HEK293 (cell line): ENCODE results near the gene SLU7.

Experiments
- CTCF ChIA-PET: fragments of 350-600 bp; formaldehyde crosslinking; extraction: SDS; loops from one replicate; lab custom pipeline; 2021; ENCODE audit warnings: antibody characterized with exemption; lab: Yijun Ruan, JAX
- POLR2A ChIA-PET: fragments of 300-600 bp; formaldehyde crosslinking; extraction: SDS; loops from one replicate; lab custom pipeline; 2020; ENCODE audit warnings: antibody characterized with exemption, inconsistent platforms; lab: Yijun Ruan, JAX
- H3K27ac ChIP-seq: fragments of 200-500 bp; sonication (Bioruptor generic); 2 replicates; pipeline ENCODE4 v1.5.1; 2014; ENCODE audit warnings: low read depth, low read length, control low read depth, inconsistent platforms; ENCODE audit errors: extremely low read depth
- H3K36me3 ChIP-seq, 2 experiments: fragments of 200-500 bp in 1 of 2; sonication (Bioruptor generic) in 1 of 2; 1 replicate in 1 of 2; 2 replicates in 1 of 2; pipeline ENCODE4 v1.5.1; 2014 to 2017; ENCODE audit warnings: inconsistent platforms in 2 of 2, low read length in 2 of 2; ENCODE audit not compliant: control insufficient read depth in 2 of 2, insufficient read depth in 1 of 2
- H3K4me1 ChIP-seq: fragments of 200-500 bp; sonication (Bioruptor generic); 2 replicates; pipeline ENCODE4 v1.5.1; 2014; ENCODE audit warnings: mild to moderate bottlenecking, low read length, inconsistent platforms; ENCODE audit not compliant: control insufficient read depth, insufficient read depth
- H3K4me3 ChIP-seq: 2 replicates; pipeline ENCODE4 v1.5.1; 2011; ENCODE audit warnings: low read depth, mild to moderate bottlenecking, control low read depth, low read length, moderate library complexity
- H3K9me3 ChIP-seq: fragments of 200-500 bp; sonication (Bioruptor generic); 2 replicates; pipeline ENCODE4 v1.5.1; 2014; ENCODE audit warnings: low read depth, low read length, inconsistent platforms; ENCODE audit not compliant: control insufficient read depth, insufficient read depth
- IKZF3 ChIP-seq: fragments of 450-650 bp; IDR thresholded peaks from 2 replicates; pipeline ENCODE4 v1.5.0; 2018; ENCODE audit warnings: missing biosample characterization, mild to moderate bottlenecking, missing genetic modification characterization, moderate library complexity
- KLF9 ChIP-seq: fragments of 450-650 bp; formaldehyde crosslinking; IDR thresholded peaks from 2 replicates; pipeline ENCODE4 v1.5.1; 2016; ENCODE audit warnings: missing biosample characterization, missing genetic modification characterization, low read depth
- PRDM1 ChIP-seq: fragments of 450-650 bp; formaldehyde crosslinking; IDR thresholded peaks from 2 replicates; pipeline ENCODE4; 2016; ENCODE audit warnings: missing biosample characterization, missing genetic modification characterization
- SCRT1 ChIP-seq: fragments of 450-650 bp; formaldehyde crosslinking; IDR thresholded peaks from 2 replicates; pipeline ENCODE4 v1.5.1; 2016; ENCODE audit warnings: missing biosample characterization, missing genetic modification characterization, borderline replicate concordance
- SCRT2 ChIP-seq: fragments of 450-650 bp; formaldehyde crosslinking; IDR thresholded peaks from 2 replicates; pipeline ENCODE4 v1.5.1; 2016; ENCODE audit warnings: missing biosample characterization, missing genetic modification characterization
- ZBTB17 ChIP-seq: fragments of 450-650 bp; formaldehyde crosslinking; IDR thresholded peaks from 2 replicates; pipeline ENCODE4 v1.5.1; 2016; ENCODE audit warnings: missing biosample characterization, missing genetic modification characterization
- ZBTB20 ChIP-seq: fragments of 450-650 bp; formaldehyde crosslinking; IDR thresholded peaks from 2 replicates; pipeline ENCODE4 v1.5.1; 2016; ENCODE audit warnings: missing biosample characterization, missing genetic modification characterization
- ZFP41 ChIP-seq: fragments of 450-650 bp; formaldehyde crosslinking; IDR thresholded peaks from 2 replicates; pipeline ENCODE4 v1.5.1; 2016; ENCODE audit warnings: missing biosample characterization, missing genetic modification characterization, borderline replicate concordance
- ZNF112 ChIP-seq: fragments of 450-650 bp; formaldehyde crosslinking; IDR thresholded peaks from 2 replicates; pipeline ENCODE4 v1.5.0; 2017; ENCODE audit warnings: missing biosample characterization, missing genetic modification characterization
- ZNF114 ChIP-seq: fragments of 450-650 bp; formaldehyde crosslinking; IDR thresholded peaks from 2 replicates; pipeline ENCODE4 v1.5.0; 2017; ENCODE audit warnings: missing biosample characterization, missing genetic modification characterization
- ZNF121 ChIP-seq: fragments of 450-650 bp; formaldehyde crosslinking; IDR thresholded peaks from 2 replicates; pipeline ENCODE4 v1.5.1; 2016; ENCODE audit warnings: missing biosample characterization, missing genetic modification characterization
- ZNF16 ChIP-seq: fragments of 450-650 bp; formaldehyde crosslinking; IDR thresholded peaks from 2 replicates; pipeline ENCODE4 v1.5.1; 2016; ENCODE audit warnings: low read depth, missing biosample characterization, missing genetic modification characterization
- ZNF37A ChIP-seq: fragments of 450-650 bp; IDR thresholded peaks from 2 replicates; pipeline ENCODE4 v1.5.1; 2018; ENCODE audit warnings: missing biosample characterization, missing genetic modification characterization
- ZNF394 ChIP-seq: fragments of 450-650 bp; formaldehyde crosslinking; IDR thresholded peaks from 2 replicates; pipeline ENCODE4 v1.5.1; 2016; ENCODE audit warnings: missing biosample characterization, missing genetic modification characterization, mild to moderate bottlenecking, moderate library complexity, borderline replicate concordance
- ZNF426 ChIP-seq: fragments of 450-650 bp; formaldehyde crosslinking; IDR thresholded peaks from 2 replicates; pipeline ENCODE4 v1.5.1; 2017; ENCODE audit warnings: missing biosample characterization, missing genetic modification characterization, mild to moderate bottlenecking, inconsistent platforms, moderate library complexity
- ZNF473 ChIP-seq: fragments of 450-650 bp; formaldehyde crosslinking; IDR thresholded peaks from 2 replicates; pipeline ENCODE4 v1.5.1; 2017; ENCODE audit warnings: missing biosample characterization, missing genetic modification characterization
- ZNF544 ChIP-seq: fragments of 450-650 bp; formaldehyde crosslinking; IDR thresholded peaks from 2 replicates; pipeline ENCODE4 v1.5.0; 2017; ENCODE audit warnings: missing biosample characterization, missing genetic modification characterization
- ZNF585B ChIP-seq: fragments of 450-650 bp; formaldehyde crosslinking; IDR thresholded peaks from 2 replicates; pipeline ENCODE4 v1.5.1; 2016; ENCODE audit warnings: missing biosample characterization, missing genetic modification characterization
- ZNF658 ChIP-seq: fragments of 450-650 bp; formaldehyde crosslinking; IDR thresholded peaks from 2 replicates; pipeline ENCODE4; 2016; ENCODE audit warnings: missing biosample characterization, missing genetic modification characterization
- TF ChIP-seq, protein P1 (sequence below): fragments of 450-650 bp; formaldehyde crosslinking; IDR thresholded peaks from 2 replicates; pipeline ENCODE4 v1.5.1; 2016; ENCODE audit warnings: missing biosample characterization, missing genetic modification characterization
- TF ChIP-seq, protein P2 (sequence below): fragments of 450-650 bp; formaldehyde crosslinking; IDR thresholded peaks from 2 replicates; pipeline ENCODE4 v1.5.1; 2016; ENCODE audit warnings: missing biosample characterization, missing genetic modification characterization, borderline replicate concordance
- TF ChIP-seq, protein P3 (sequence below): fragments of 450-650 bp; formaldehyde crosslinking; IDR thresholded peaks from 2 replicates; pipeline ENCODE4 v1.5.1; 2017; ENCODE audit warnings: missing biosample characterization, mild to moderate bottlenecking, missing genetic modification characterization, moderate library complexity

Gene SLU7

DNA sequence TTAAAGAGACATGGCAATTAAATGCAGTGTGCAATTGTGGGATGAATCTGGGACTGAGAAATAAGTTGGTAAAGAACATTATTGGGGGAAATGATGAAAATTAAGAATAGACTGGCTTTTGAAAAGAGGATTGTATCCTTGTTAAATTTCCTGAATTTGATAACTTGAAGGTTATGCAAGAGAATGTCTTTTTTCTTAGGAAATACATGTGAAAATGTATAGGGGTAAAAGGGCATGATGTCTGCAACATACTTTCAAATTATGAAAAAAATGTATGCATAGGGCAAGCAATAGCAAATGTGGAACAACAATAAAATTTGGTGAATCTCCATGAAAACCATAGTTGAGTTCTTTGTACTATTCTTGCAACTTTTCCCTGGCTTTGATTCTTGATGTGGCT lies 26.9 kb upstream of the SLU7 start:
- Histone ChIP-seq H3K9me3 (no peaks in the 10 kb centered on the region), H3K4me1 (no peaks in the 10 kb centered on the region), H3K4me3 (no peak overlapping the region), H3K36me3 (no peaks in the 10 kb centered on the region), H3K27ac (no peak overlapping the region)
- TF ChIP-seq, protein P1, sequence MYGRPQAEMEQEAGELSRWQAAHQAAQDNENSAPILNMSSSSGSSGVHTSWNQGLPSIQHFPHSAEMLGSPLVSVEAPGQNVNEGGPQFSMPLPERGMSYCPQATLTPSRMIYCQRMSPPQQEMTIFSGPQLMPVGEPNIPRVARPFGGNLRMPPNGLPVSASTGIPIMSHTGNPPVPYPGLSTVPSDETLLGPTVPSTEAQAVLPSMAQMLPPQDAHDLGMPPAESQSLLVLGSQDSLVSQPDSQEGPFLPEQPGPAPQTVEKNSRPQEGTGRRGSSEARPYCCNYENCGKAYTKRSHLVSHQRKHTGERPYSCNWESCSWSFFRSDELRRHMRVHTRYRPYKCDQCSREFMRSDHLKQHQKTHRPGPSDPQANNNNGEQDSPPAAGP (tag by site-specific recombination) = no peak
- no peak for TF ChIP-seq ZNF394
- TF ChIP-seq ZNF112 (tag by site-specific recombination) = no peak
- no peak for TF ChIP-seq ZNF658 (tag by site-specific recombination)
- ChIA-PET CTCF (no interaction called here), POLR2A (no interaction called here)

DNA sequence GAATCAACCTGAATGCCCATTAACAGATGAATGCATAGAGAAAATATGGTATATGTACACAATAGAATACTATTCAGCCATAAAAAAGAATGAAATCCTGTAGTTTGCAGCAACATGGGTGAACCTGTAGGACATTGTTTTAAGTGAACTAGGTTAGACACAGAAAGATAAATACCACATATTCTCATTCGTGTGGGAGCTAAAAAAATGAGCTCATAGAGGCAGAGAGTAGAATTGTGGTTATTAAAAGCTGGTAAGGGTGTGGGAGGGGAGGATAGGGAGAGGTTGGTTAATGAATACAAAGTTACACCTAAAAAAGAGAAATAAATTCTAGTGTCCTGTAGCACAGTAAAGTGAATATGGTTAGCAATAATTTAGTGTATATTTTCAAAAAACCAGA lies 26.3 kb upstream of the SLU7 start:
- POLR2A ChIA-PET = no interaction called here
- CTCF ChIA-PET = no interaction called here
- H3K4me3 ChIP-seq = no peak overlapping the region
- H3K9me3 ChIP-seq = no peaks in the 10 kb centered on the region
- H3K4me1 ChIP-seq = no peaks in the 10 kb centered on the region
- TF ChIP-seq ZNF544 (no peak), ZNF585B (tag by site-specific recombination) (no peak), ZNF426 (tag by site-specific recombination) (no peak), ZBTB17 (tag by site-specific recombination) (no peak), ZNF37A (tag by site-specific recombination) (no peak)
- TF ChIP-seq, protein P2, sequence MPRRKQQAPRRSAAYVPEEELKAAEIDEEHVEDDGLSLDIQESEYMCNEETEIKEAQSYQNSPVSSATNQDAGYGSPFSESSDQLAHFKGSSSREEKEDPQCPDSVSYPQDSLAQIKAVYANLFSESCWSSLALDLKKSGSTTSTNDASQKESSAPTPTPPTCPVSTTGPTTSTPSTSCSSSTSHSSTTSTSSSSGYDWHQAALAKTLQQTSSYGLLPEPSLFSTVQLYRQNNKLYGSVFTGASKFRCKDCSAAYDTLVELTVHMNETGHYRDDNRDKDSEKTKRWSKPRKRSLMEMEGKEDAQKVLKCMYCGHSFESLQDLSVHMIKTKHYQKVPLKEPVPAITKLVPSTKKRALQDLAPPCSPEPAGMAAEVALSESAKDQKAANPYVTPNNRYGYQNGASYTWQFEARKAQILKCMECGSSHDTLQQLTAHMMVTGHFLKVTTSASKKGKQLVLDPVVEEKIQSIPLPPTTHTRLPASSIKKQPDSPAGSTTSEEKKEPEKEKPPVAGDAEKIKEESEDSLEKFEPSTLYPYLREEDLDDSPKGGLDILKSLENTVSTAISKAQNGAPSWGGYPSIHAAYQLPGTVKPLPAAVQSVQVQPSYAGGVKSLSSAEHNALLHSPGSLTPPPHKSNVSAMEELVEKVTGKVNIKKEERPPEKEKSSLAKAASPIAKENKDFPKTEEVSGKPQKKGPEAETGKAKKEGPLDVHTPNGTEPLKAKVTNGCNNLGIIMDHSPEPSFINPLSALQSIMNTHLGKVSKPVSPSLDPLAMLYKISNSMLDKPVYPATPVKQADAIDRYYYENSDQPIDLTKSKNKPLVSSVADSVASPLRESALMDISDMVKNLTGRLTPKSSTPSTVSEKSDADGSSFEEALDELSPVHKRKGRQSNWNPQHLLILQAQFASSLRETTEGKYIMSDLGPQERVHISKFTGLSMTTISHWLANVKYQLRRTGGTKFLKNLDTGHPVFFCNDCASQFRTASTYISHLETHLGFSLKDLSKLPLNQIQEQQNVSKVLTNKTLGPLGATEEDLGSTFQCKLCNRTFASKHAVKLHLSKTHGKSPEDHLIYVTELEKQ (tag by site-specific recombination) = no peak
- TF ChIP-seq, protein P3, sequence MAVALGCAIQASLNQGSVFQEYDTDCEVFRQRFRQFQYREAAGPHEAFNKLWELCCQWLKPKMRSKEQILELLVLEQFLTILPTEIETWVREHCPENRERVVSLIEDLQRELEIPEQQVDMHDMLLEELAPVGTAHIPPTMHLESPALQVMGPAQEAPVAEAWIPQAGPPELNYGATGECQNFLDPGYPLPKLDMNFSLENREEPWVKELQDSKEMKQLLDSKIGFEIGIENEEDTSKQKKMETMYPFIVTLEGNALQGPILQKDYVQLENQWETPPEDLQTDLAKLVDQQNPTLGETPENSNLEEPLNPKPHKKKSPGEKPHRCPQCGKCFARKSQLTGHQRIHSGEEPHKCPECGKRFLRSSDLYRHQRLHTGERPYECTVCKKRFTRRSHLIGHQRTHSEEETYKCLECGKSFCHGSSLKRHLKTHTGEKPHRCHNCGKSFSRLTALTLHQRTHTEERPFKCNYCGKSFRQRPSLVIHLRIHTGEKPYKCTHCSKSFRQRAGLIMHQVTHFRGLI (tag by site-specific recombination) = no peak
- H3K27ac ChIP-seq = no peak overlapping the region
- H3K36me3 ChIP-seq = no peaks in the 10 kb centered on the region

DNA sequence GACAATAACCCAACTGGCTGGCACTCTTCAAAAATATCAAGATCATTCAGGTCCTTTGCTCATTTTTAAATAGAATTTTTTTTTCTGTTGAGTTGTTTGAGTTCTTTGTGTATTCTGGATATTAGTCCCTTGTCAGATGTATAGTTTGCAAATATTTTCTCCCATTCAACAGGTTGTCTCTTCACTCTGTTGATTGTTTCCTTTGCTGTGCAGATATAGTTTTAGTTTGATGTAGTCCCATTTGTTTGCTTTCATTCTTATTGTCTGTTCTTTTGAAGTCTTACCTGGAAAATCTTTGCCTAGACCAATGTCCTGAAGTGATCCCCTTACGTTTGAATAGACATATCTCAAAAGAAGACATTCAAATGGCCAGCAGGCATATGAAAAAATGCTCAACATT lies 25.5 kb upstream of the SLU7 start:
- H3K27ac ChIP-seq = no peak overlapping the region
- CTCF ChIA-PET = interaction anchor here (0.9 kb wide), 1 partner anchor 38 kb away, joined by 3 read pairs; no protein-coding TSS in a partner anchor
- H3K4me1 ChIP-seq = no peaks in the 10 kb centered on the region

DNA sequence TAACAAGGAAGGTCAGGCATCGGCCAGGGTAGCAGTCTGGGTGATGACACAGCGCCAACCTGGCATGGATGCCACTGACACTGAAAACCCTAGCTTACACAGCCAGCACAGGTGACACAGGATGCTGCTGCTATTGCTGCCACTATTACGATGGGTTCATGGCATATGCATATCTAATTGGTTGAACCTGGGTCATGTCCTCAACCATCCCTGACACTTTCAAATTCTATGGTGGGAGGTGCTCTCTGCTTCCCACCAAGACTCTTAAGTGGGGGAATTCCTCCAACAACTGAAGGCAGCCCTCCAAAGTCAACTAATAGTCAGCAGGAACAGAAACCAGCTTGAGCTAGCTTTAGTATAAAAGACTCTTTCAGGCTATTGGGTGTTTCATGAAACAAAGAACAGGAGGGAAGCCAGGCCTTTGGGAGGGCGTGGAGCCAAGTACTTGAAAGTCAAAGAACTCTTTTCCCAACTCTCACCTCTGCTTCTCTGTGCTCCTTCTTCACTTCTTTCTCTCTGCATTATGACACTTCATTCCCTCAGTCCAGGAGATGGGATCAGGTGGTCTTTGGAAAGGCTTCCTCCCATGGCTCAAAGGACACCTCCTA lies 24.0 kb upstream of the SLU7 start:
- Histone ChIP-seq H3K36me3 (no peaks in the 10 kb centered on the region), H3K4me3 (no peak overlapping the region), H3K27ac (no peak overlapping the region), H3K9me3 (no peaks in the 10 kb centered on the region), H3K4me1 (no peaks in the 10 kb centered on the region)
- CTCF ChIA-PET = no interaction called here
- POLR2A ChIA-PET = no interaction called here
- TF ChIP-seq PRDM1 (no peak), ZNF16 (tag by site-specific recombination) (no peak), ZBTB20 (tag by site-specific recombination) (no peak), ZFP41 (tag by site-specific recombination) (no peak), ZNF114 (tag by site-specific recombination) (no peak), ZNF121 (tag by site-specific recombination) (no peak), IKZF3 (tag by site-specific recombination) (no peak), ZNF473 (tag by site-specific recombination) (no peak)

More for the DNA sequence above, 25.5 kb upstream of the SLU7 start:
- POLR2A ChIA-PET = no interaction called here
- Histone ChIP-seq H3K4me3 (no peak overlapping the region), H3K36me3 (no peaks in the 10 kb centered on the region)
- TF ChIP-seq SCRT1 = peak; percentile 70; the same call in 1 of the 2 replicates
- TF ChIP-seq KLF9 (tag by site-specific recombination) = no peak
- peak; percentile 83 for TF ChIP-seq SCRT2
- TF ChIP-seq, all 188 proteins: peak for 2
- H3K9me3 ChIP-seq = no peaks in the 10 kb centered on the region
